ENCODE measurements around the gene TVP23C.

DNA sequence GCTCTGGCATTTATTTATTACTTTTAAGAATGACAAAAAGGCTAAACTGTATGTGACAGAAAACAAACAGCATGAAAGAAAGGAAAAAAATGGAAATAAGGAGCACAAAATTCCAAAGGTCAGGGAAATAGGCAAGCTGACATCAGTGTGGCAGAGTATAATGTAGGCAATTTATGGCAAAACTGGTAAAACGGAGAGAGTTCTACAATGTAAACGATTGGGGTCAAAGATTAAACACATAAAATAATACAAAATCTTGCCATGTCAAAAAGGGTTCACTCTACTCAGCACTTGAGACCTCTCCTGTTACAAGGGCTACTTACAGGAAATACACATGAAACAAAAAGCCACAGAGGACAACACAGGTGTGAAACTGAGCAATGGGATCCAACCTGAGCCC, 48.8 kb downstream of the TVP23C start:
- TF ChIP-seq, protein P1, sequence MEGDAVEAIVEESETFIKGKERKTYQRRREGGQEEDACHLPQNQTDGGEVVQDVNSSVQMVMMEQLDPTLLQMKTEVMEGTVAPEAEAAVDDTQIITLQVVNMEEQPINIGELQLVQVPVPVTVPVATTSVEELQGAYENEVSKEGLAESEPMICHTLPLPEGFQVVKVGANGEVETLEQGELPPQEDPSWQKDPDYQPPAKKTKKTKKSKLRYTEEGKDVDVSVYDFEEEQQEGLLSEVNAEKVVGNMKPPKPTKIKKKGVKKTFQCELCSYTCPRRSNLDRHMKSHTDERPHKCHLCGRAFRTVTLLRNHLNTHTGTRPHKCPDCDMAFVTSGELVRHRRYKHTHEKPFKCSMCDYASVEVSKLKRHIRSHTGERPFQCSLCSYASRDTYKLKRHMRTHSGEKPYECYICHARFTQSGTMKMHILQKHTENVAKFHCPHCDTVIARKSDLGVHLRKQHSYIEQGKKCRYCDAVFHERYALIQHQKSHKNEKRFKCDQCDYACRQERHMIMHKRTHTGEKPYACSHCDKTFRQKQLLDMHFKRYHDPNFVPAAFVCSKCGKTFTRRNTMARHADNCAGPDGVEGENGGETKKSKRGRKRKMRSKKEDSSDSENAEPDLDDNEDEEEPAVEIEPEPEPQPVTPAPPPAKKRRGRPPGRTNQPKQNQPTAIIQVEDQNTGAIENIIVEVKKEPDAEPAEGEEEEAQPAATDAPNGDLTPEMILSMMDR (IDR thresholded peaks at IDR 0.05), result no peak
- no peak for TF ChIP-seq POLR2A (IDR thresholded peaks at IDR 0.05)
- no peak for TF ChIP-seq EP300 (IDR thresholded peaks at IDR 0.05)
